Caco-2 (cell line): ENCODE data around the gene UBE2F. TPM values are rescaled to one million over a fixed set of nuclear protein-coding genes. Genes with fewer than 3 reads are reported as not detected.

Experiments
- BruUV-seq: library from RNA; stranded (reverse); fragments of 400-500 nt; replicated peaks from 2 replicates; lab custom pipeline; 2021; lab: Mats Ljungman, UMichigan
- CTCF ChIA-PET: fragments of 300-600 bp; sonication (Branson Sonifier 250); formaldehyde crosslinking; loops from one replicate; lab custom pipeline; 2022; ENCODE audit warnings: antibody characterized with exemption; lab: Charles Lee
- POLR2A ChIA-PET: fragments of 300-600 bp; sonication (Branson Sonifier 250); formaldehyde crosslinking; loops from one replicate; lab custom pipeline; 2022; ENCODE audit warnings: antibody characterized with exemption; lab: Charles Lee
- DNase-seq, 2 experiments: peaks; one replicate each; pipeline versions ENCODE4 v3.0.0 to v3.0.0-alpha.2; 2020 to 2022
- H3K27me3 ChIP-seq: replicated peaks from 2 replicates; pipeline ENCODE4 v1.6.0; 2011; ENCODE audit warnings: low read length; ENCODE audit not compliant: control insufficient read depth, insufficient read depth
- H3K36me3 ChIP-seq: 2 replicates; pipeline ENCODE4 v1.5.1; 2011; ENCODE audit warnings: low read length; ENCODE audit not compliant: control insufficient read depth, insufficient read depth
- H3K4me1 ChIP-seq: fragments of 250-450 bp; sonication (Bioruptor Pico); 2 replicates; pipeline ENCODE4 v1.5.1; 2020; ENCODE audit warnings: mild to moderate bottlenecking
- H3K4me3 ChIP-seq: 2 replicates; pipeline ENCODE4 v1.5.1; 2011; ENCODE audit warnings: low read depth, mild to moderate bottlenecking, control low read depth, low read length
- H3K9me3 ChIP-seq: fragments of 250-450 bp; sonication (Bioruptor Pico); 2 replicates; pipeline ENCODE4 v1.5.1; 2020; ENCODE audit warnings: mild to moderate bottlenecking, moderate library complexity
- H3K27ac Mint-ChIP-seq: one replicate; pipeline ENCODE4 v1.8.0; 2022; ENCODE audit warnings: mixed read lengths; ENCODE audit not compliant: unreplicated experiment
- H3K27me3 Mint-ChIP-seq: one replicate; pipeline ENCODE4 v1.8.0; 2022; ENCODE audit warnings: mixed read lengths; ENCODE audit not compliant: insufficient read depth, unreplicated experiment
- H3K36me3 Mint-ChIP-seq: one replicate; pipeline ENCODE4 v1.8.0; 2022; ENCODE audit warnings: mild to moderate bottlenecking, mixed read lengths; ENCODE audit not compliant: insufficient read depth, unreplicated experiment
- H3K4me1 Mint-ChIP-seq: one replicate; pipeline ENCODE4 v1.8.0; 2022; ENCODE audit warnings: low read depth, mixed read lengths; ENCODE audit not compliant: unreplicated experiment
- H3K4me3 Mint-ChIP-seq: one replicate; pipeline ENCODE4 v1.8.0; 2022; ENCODE audit warnings: mild to moderate bottlenecking, moderate library complexity, mixed read lengths; ENCODE audit not compliant: unreplicated experiment
- H3K9me3 Mint-ChIP-seq: one replicate; pipeline ENCODE4 v1.8.0; 2022; ENCODE audit warnings: mixed read lengths; ENCODE audit not compliant: unreplicated experiment
- CTCF ChIP-seq, 2 experiments: fragments of 200-600 bp in 1 of 2; IDR thresholded peaks; 1 replicate in 1 of 2; 2 replicates in 1 of 2; pipeline versions ENCODE4 v1.5.1 to v1.8.0; 2011 to 2022; ENCODE audit warnings: antibody characterized with exemption in 1 of 2, control low read depth in 1 of 2, inconsistent platforms in 1 of 2, low read depth in 1 of 2, low read length in 1 of 2, mild to moderate bottlenecking in 1 of 2, moderate library complexity in 1 of 2; ENCODE audit not compliant: insufficient read depth in 1 of 2, severe bottlenecking in 1 of 2, unreplicated experiment in 1 of 2
- intact Hi-C: fragments of 100-400 bp; cut with micrococcal nuclease; formaldehyde crosslinking; loops from one replicate; pipeline ENCODE4 v1.10.0; 2022; ENCODE audit not compliant: unreplicated experiment
- total RNA-seq: library from RNA; stranded (reverse); gene quantifications from 2 replicates; pipeline ENCODE4 v1.2.3, GENCODE V29; 2022

The UBE2F gene
- total RNA-seq, 1 experiment from 2014 or later, result 38.9 TPM

DNA sequence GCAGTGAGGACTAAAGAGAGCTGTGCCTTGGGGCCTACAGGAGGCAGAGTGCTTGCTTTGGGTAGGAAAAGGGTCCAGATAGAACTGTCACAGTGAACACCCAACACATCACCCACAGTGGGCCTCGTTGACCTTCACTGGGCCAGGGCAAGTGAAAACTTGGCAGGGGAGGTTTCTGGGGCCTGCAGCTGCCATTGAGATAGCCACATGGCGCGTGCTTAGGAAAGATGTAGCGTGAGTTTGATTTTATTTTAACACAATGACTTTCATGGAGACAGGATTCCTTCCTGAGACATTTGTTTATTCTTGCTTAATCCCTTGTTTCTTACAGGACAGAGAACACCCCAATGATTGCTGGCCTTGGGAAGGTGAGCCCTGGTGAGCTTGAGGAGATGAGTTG, 124.1 kb downstream of the UBE2F start:
- H3K36me3 ChIP-seq, result no peaks in the 10 kb centered on the region
- CTCF ChIA-PET, result no interaction called here
- H3K36me3 Mint-ChIP-seq, result peaks cover 11% of the 10 kb centered on the region
- H3K27ac Mint-ChIP-seq, result no peak overlapping the region
- no peaks in the 10 kb centered on the region for H3K4me1 ChIP-seq
- no peak overlapping the region for H3K4me3 Mint-ChIP-seq
- H3K9me3 Mint-ChIP-seq, result no peaks in the 10 kb centered on the region
- H3K27me3 ChIP-seq, result no peaks in the 10 kb centered on the region
- no peaks in the 10 kb centered on the region for H3K9me3 ChIP-seq
- DNase-seq, result no peak
- TF ChIP-seq CTCF (IDR thresholded peaks at IDR 0.05; ENCODE audit: insufficient read depth in 1 of 2, low read depth in 1 of 2, low read length in 1 of 2, severe bottlenecking in 1 of 2, unreplicated experiment in 1 of 2), result no peak
- POLR2A ChIA-PET, result no interaction called here
- BruUV-seq, result no TSS peak
- no peaks in the 10 kb centered on the region for H3K4me1 Mint-ChIP-seq
- no peak overlapping the region for H3K4me3 ChIP-seq
- intact Hi-C loops, result no loop called here
- H3K27me3 Mint-ChIP-seq, result no peaks in the 10 kb centered on the region

- H3K36me3 Mint-ChIP-seq, result peaks cover 11% of the 10 kb centered on the region
- no peak for TF ChIP-seq CTCF (IDR thresholded peaks at IDR 0.05; ENCODE audit: insufficient read depth in 1 of 2, low read depth in 1 of 2, low read length in 1 of 2, severe bottlenecking in 1 of 2, unreplicated experiment in 1 of 2)
- H3K9me3 ChIP-seq, result no peaks in the 10 kb centered on the region
- H3K4me3 Mint-ChIP-seq, result no peak overlapping the region
- no peaks in the 10 kb centered on the region for H3K4me1 Mint-ChIP-seq
- H3K9me3 Mint-ChIP-seq, result no peaks in the 10 kb centered on the region
- no peaks in the 10 kb centered on the region for H3K4me1 ChIP-seq
- CTCF ChIA-PET, result no interaction called here
- no peaks in the 10 kb centered on the region for H3K36me3 ChIP-seq
- POLR2A ChIA-PET, result no interaction called here
- no peaks in the 10 kb centered on the region for H3K27me3 ChIP-seq
- BruUV-seq, result no TSS peak
- no peak overlapping the region for H3K4me3 ChIP-seq
- intact Hi-C loops, result no loop called here
- no peaks in the 10 kb centered on the region for H3K27me3 Mint-ChIP-seq
- no peak for DNase-seq
- H3K27ac Mint-ChIP-seq, result no peak overlapping the region
Measured at GRCh38 chr2:238091436-238092060, 124.7 kb downstream of the UBE2F start.

Other genes starting within 250 kb of the UBE2F start
- 0.14 TPM in 1 of 2 replicates, not detected in the other for gene RBM44, start 168.2 kb upstream of the UBE2F start, total RNA-seq
- 1.6 and 2.2 TPM in 2 replicates for gene RAMP1, start 107.4 kb upstream of the UBE2F start, total RNA-seq
- 21.2 and 21.7 TPM in 2 replicates for gene SCLY, start 94.0 kb downstream of the UBE2F start, total RNA-seq
- not detected in 2 replicates for gene ESPNL, start 133.3 kb downstream of the UBE2F start, total RNA-seq
- gene KLHL30, start 171.7 kb downstream of the UBE2F start, total RNA-seq, result 0.26 and 0.36 TPM in 2 replicates
- gene ERFE, start 192.0 kb downstream of the UBE2F start, total RNA-seq, result 1.4 and 1.6 TPM in 2 replicates
- gene ILKAP, start 236.7 kb downstream of the UBE2F start, total RNA-seq, result 31.6 and 32.2 TPM in 2 replicates